Hepatocyte (in vitro differentiated cells): ENCODE results near the gene ADAMTS14.

Experiments used
- EZH2phosphoT487 ChIP-seq: fragments of 200-600 bp; sonication (generic); IDR thresholded peaks from one replicate; pipeline ENCODE4 v1.6.1; 2018; ENCODE audit warnings: antibody characterized with exemption, mild to moderate bottlenecking, low read depth, moderate library complexity; ENCODE audit not compliant: unreplicated experiment, severe bottlenecking
- TF ChIP-seq, protein P1 (sequence below): fragments of 200-600 bp; sonication (generic); IDR thresholded peaks from 2 replicates; pipeline ENCODE4 v1.5.1; 2016; ENCODE audit warnings: antibody characterized with exemption, mild to moderate bottlenecking; ENCODE audit not compliant: poor library complexity

DNA sequence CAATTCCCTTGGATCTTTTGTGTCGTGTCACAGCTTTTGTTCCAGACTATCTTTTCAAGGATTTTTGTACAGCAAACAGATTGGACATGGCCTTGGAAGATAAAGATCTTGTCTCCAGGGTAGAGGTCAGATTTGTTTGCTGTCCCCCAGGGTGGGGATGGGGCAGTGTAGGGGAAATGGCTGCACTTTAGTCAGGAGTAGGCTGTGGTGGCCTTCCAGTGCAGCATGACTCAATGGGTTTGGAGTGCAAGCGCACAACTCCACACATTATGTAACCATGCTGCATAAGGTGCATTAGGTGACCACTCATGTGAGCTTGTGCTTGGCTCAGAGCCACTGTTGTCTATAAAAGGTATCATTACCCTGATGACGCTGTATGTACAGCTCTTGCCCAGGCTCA lies 23.9 kb upstream of the ADAMTS14 start:
- TF ChIP-seq, protein P1, sequence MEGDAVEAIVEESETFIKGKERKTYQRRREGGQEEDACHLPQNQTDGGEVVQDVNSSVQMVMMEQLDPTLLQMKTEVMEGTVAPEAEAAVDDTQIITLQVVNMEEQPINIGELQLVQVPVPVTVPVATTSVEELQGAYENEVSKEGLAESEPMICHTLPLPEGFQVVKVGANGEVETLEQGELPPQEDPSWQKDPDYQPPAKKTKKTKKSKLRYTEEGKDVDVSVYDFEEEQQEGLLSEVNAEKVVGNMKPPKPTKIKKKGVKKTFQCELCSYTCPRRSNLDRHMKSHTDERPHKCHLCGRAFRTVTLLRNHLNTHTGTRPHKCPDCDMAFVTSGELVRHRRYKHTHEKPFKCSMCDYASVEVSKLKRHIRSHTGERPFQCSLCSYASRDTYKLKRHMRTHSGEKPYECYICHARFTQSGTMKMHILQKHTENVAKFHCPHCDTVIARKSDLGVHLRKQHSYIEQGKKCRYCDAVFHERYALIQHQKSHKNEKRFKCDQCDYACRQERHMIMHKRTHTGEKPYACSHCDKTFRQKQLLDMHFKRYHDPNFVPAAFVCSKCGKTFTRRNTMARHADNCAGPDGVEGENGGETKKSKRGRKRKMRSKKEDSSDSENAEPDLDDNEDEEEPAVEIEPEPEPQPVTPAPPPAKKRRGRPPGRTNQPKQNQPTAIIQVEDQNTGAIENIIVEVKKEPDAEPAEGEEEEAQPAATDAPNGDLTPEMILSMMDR, result no peak
- no peak for TF ChIP-seq EZH2phosphoT487
